Activated CD4-positive, alpha-beta T cell treated with anti-CD3 and anti-CD28 coated beads for 36 hours (primary cell): ENCODE data around the gene ALAS2. TPM values are rescaled to one million over a fixed set of nuclear protein-coding genes. Genes with fewer than 3 reads are reported as not detected.
A peak's percentile ranks its signal among the peaks of the same experiment; 100 is the strongest.
"Not testable (repeated sequence)": the region's sequence is repeated elsewhere in the genome, so short reads cannot be mapped to it uniquely, and the experiment has no call there.

Experiments used
- ATAC-seq: fragments of 200-7000 bp; cut with Tn5 transposase; one replicate; pipeline ENCODE4 v1.10.0; 2021; ENCODE audit warnings: mild to moderate bottlenecking, moderate library complexity
- CTCF ChIA-PET: fragments of 350-600 bp; sonication (Branson Sonifier 250); formaldehyde crosslinking; loops from one replicate; lab custom pipeline; 2021; ENCODE audit warnings: antibody characterized with exemption; lab: Charles Lee
- POLR2A ChIA-PET: fragments of 350-600 bp; sonication (Branson Sonifier 250); formaldehyde crosslinking; loops from one replicate; lab custom pipeline; 2021; ENCODE audit warnings: antibody characterized with exemption, inconsistent platforms; lab: Charles Lee
- DNase-seq: peaks from one replicate; pipeline ENCODE4 v3.0.0-alpha.2; 2020
- H3K27ac Mint-ChIP-seq: one replicate; pipeline ENCODE4 v1.8.0; 2021; ENCODE audit warnings: mixed read lengths
- H3K27me3 Mint-ChIP-seq: one replicate; pipeline ENCODE4 v1.8.0; 2021; ENCODE audit warnings: mixed read lengths
- H3K36me3 Mint-ChIP-seq: one replicate; pipeline ENCODE4 v1.8.0; 2021; ENCODE audit warnings: low read depth, mixed read lengths
- H3K4me1 Mint-ChIP-seq: one replicate; pipeline ENCODE4 v1.8.0; 2021; ENCODE audit warnings: mixed read lengths
- H3K4me3 Mint-ChIP-seq: one replicate; pipeline ENCODE4 v1.8.0; 2021; ENCODE audit warnings: mild to moderate bottlenecking, moderate library complexity, mixed read lengths
- H3K9me3 Mint-ChIP-seq: one replicate; pipeline ENCODE4 v1.8.0; 2021; ENCODE audit warnings: low read depth, mixed read lengths
- intact Hi-C, 2 experiments: fragments of 100-400 bp; cut with DNase I in 1 of 2; cut with micrococcal nuclease in 1 of 2; formaldehyde crosslinking; loops; one replicate each; pipeline versions ENCODE4 v1.14.2 to v1.15.1; 2022 to 2024; cut with DNase I, micrococcal nuclease
- total RNA-seq, 2 experiments: library from RNA; stranded (reverse); gene quantifications; one replicate each; pipeline ENCODE4 v1.2.3, GENCODE V29; 2021

The ALAS2 gene, protein sequence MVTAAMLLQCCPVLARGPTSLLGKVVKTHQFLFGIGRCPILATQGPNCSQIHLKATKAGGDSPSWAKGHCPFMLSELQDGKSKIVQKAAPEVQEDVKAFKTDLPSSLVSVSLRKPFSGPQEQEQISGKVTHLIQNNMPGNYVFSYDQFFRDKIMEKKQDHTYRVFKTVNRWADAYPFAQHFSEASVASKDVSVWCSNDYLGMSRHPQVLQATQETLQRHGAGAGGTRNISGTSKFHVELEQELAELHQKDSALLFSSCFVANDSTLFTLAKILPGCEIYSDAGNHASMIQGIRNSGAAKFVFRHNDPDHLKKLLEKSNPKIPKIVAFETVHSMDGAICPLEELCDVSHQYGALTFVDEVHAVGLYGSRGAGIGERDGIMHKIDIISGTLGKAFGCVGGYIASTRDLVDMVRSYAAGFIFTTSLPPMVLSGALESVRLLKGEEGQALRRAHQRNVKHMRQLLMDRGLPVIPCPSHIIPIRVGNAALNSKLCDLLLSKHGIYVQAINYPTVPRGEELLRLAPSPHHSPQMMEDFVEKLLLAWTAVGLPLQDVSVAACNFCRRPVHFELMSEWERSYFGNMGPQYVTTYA
- not detected for total RNA-seq

DNA sequence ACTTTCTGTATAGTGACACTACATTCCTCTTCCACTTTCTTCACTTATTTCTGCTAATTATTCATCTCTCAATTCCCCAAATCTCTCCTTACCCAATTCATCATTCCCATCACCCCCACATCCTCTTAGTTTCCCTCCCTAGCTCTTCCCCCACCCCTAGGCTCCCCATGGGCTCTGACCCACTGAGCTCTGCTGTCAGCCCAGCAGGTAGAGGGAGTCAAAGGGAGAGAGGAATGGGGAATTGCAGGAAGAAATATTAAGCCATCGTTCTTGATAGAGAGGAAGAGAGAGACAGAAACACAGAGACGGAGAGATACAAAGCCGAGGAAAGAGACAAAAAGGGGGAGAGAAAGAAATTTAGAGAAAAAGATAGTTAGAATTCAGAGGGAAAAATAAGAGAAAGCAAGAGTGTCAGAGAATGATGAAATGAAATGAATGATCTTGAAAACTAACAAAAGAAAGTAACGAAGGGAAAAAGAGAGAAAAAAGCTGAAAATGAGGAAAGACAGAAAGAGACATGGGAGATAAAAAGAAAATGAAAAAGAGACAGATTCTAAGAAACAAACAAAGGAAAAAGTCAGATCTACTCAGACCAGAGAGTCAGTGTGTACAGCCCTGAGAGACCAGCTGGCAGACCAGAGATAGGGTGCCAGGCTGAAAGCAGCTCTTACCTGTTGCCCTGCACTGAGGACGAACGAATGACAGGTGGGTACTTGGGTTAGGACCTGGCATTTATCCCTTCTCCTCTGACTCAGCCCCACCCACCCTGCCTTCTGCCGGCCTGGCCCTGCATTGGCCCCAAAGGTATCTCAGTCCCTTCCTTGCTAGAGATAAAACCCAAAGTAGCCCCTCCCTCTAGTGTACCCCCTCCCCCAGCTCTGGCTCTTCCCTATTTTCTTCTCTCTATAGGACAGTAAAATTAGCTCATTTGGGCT is at the start of gene ALAS2:
TSS of gene ALAS2 (minus strand) at position 707 of the 935 bp plus-strand sequence. CDS start 4,977 bp downstream, outside the sequence.
- intact Hi-C loops = no loop called here

DNA sequence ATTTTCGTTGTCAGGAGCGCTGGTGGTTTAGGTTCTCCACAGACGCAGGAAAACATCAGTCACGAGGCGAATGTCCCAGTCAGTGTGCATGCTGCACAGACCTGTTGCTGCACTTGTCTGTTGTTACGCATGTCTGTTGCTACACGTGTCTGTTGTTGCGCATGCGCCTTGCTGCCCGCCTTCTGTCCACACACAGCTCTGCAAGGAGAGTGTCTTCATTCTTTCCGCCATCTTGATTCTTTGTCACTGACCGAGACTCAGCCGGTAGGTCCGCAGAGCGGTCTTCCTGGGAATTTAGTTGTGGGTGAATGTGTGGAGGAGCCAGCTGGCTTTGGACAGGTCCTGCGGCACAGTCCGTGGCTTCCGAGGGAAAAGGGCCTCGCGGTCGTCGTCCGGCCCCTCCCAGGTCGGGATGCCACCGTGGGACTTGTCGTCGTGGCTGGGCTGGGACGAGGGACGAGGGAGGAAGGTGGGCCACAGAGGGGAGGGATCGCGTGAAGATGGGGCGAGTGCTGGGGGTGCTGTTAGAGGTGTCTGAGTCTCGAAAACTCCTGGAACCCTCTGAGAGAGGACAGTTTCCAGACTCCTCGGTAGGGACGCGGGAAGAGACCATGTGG is 44.2 kb upstream of the ALAS2 start, which contains the start of gene PAGE2B:
TSS of gene PAGE2B (plus strand) at position 180 of the 617 bp plus-strand sequence. CDS start 1,012 bp downstream, outside the sequence.
- no peak for DNase-seq
- ChIA-PET CTCF (no interaction called here), POLR2A (no interaction called here)
- Mint-ChIP-seq H3K27ac (no peak within 1 kb of the TSS), H3K9me3 (no peaks in the 10 kb centered on the region), H3K4me1 (no peaks in the 10 kb centered on the region), H3K4me3 (no peak within 1 kb of the TSS), H3K36me3 (no peaks in the 10 kb centered on the region), H3K27me3 (no peaks in the 10 kb centered on the region)
- no peak for ATAC-seq
- intact Hi-C loops = no loop called here

More for the DNA sequence above, at the start of gene ALAS2:
- no peaks in the 10 kb centered on the region for H3K27me3 Mint-ChIP-seq
- H3K4me1 Mint-ChIP-seq = peaks cover 8% of the 10 kb centered on the region
- no peak within 1 kb of the TSS for H3K27ac Mint-ChIP-seq
- H3K9me3 Mint-ChIP-seq = no peaks in the 10 kb centered on the region
- CTCF ChIA-PET = no interaction called here
- DNase-seq (no peak), ATAC-seq (no peak)
- H3K36me3 Mint-ChIP-seq = no peaks in the 10 kb centered on the region
- POLR2A ChIA-PET = no interaction called here
- H3K4me3 Mint-ChIP-seq = no peak within 1 kb of the TSS

DNA sequence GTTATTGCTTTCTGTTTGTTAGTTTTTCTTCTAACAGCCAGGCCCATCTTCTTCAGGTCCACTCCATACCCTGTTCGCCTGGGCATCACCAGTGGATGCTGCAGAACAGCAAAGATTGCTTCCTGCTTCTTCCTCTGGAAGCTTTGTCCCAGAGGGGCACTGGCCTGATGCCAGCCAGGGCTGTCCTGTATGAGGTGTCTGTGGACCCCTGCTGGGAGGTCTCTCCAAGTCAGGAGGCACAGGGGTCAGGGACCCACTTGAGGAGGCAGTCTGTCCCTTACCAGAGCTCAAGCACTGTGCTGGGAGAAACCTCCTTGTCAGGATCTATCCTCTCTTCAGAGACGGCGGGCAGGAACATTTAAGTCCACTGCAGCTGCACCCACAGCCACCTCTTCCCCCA is 41.5 kb upstream of the ALAS2 start:
- DNase-seq (no peak), ATAC-seq (no peak)
- Mint-ChIP-seq H3K27me3 (no peaks in the 10 kb centered on the region), H3K4me1 (no peaks in the 10 kb centered on the region), H3K36me3 (no peaks in the 10 kb centered on the region), H3K27ac (no peak overlapping the region), H3K9me3 (no peaks in the 10 kb centered on the region), H3K4me3 (no peak overlapping the region)
- intact Hi-C loops = no loop called here
- POLR2A ChIA-PET = no interaction called here
- CTCF ChIA-PET = no interaction called here

DNA sequence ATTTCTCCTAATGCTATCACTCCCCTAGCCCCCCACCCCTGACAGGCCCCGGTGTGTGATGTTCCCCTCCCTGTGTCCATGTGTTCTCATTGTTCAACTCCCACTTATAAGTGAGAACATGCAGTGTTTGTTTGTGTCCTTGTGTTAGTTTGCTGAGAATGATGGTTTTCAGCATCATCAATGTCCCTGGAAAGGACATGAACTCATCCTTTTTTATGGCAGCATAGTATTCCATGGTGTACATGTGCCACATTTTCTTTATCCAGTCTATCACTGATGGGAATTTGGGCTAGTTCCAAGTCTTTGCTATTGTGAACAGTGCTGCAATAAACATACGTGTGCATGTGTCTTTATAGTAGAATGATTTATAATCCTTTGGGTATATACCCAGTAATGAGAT is 36.4 kb upstream of the ALAS2 start:
- DNase-seq, H3K9me3 Mint-ChIP-seq, H3K36me3 Mint-ChIP-seq, intact Hi-C loops, POLR2A ChIA-PET, CTCF ChIA-PET, H3K27ac Mint-ChIP-seq, ATAC-seq, H3K4me3 Mint-ChIP-seq, H3K27me3 Mint-ChIP-seq, H3K4me1 Mint-ChIP-seq: not testable (repeated sequence)

DNA sequence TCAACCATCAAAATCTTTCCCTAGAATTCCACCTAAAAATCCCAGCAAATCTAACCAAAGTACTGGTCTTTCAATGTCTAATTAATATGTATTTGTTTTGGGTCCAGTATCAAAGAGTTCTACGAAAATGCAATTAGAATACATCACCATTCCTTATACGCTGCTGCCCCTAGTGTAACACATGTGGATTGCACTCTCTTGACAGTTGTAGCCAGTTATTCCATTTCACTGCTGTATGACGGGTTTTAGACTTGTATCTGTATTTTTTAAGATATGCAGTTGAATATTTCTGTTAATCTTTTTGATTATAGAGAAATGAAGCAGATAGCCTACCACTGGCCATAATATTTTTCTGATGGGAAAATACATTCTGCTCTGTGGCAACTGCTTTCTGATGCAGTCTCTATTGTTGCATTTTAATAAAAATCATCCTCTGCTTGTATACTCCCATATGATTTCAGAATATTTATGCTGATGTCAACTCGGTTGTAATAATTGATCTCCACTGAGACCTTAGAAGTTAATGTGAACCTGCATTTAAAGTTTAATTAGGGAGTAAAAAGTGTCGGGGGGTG is 27.0 kb upstream of the ALAS2 start:
- peak; percentile 73 for ATAC-seq
- no peaks in the 10 kb centered on the region for H3K36me3 Mint-ChIP-seq
- H3K4me1 Mint-ChIP-seq = peaks cover 18% of the 10 kb centered on the region
- no peak overlapping the region for H3K27ac Mint-ChIP-seq
- intact Hi-C loops = loop anchor here (1.0 to 5.0 kb wide), 8 partner anchors 57 to 635 kb away; partner anchors contain the start of genes APEX2 (in 1 of the 2) and MAGED2 (in 1 of the 2)
- peak overlapping the region; percentile 46 for H3K4me3 Mint-ChIP-seq
- peak; percentile 31 for DNase-seq
- ChIA-PET POLR2A (no interaction called here), CTCF (interaction anchor here (0.9 to 1.3 kb wide), 4 partner anchors 45 to 431 kb away, joined by 3 to 11 read pairs (median 4); partner anchors contain the start of gene APEX2)
- H3K27me3 Mint-ChIP-seq = no peaks in the 10 kb centered on the region
- no peaks in the 10 kb centered on the region for H3K9me3 Mint-ChIP-seq

DNA sequence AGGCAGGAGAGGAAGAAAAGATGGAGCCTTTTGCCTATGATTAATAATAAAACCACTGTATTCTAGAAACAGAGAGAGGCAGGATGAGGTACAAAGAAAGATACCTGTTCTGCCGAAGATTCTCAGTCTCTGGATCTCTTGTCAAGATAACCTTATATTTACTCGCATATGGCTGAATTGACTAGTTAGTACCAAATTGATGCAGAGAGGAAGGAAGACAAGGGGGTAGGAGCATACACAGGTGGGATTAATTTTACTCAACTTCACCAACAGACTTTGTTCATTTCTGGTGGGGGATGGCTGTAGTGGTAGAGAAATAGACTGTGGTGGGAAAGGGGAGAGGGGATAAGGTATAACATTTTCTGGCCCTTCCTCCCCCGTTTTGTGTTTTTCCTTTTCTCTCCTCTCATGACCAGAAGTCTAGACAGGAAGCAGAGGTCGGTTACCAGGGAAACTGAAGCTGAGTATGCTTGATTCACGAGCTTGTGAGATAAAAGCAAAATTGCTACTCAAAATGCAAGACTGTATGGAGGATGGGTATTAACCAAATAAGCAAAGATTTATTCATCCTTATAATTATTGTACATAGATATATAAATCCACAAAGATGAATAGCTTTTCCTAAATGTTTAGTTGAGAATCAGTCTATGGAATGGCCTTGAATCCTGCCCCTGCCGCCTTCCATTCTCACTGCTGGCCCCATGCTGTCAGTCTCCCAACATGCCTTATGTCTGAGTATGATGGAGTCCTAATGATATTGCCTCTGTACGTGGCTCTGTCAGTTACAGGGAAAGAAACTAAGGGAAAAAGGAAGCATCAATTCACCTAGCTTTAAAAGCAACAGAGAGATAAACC is 26.3 kb upstream of the ALAS2 start:
- no peaks in the 10 kb centered on the region for H3K36me3 Mint-ChIP-seq
- H3K27me3 Mint-ChIP-seq = no peaks in the 10 kb centered on the region
- DNase-seq (peak; percentile 20), ATAC-seq (peak; percentile 78)
- H3K4me3 Mint-ChIP-seq = peak overlapping the region; percentile 46
- intact Hi-C loops = loop anchor here (1.0 to 5.0 kb wide), 8 partner anchors 56 to 635 kb away; partner anchors contain the start of genes APEX2 (in 1 of the 2) and MAGED2 (in 1 of the 2)
- no peaks in the 10 kb centered on the region for H3K9me3 Mint-ChIP-seq
- peak overlapping the region; percentile 21 for H3K27ac Mint-ChIP-seq
- ChIA-PET POLR2A (interaction anchor here (0.5 kb wide), 1 partner anchor 341 kb away, joined by 4 read pairs; no protein-coding TSS in a partner anchor), CTCF (interaction anchor here (0.8 to 1.3 kb wide), 5 partner anchors 44 to 432 kb away, joined by 3 to 11 read pairs (median 4); partner anchors contain the start of gene APEX2)
- H3K4me1 Mint-ChIP-seq = peaks cover 18% of the 10 kb centered on the region

DNA sequence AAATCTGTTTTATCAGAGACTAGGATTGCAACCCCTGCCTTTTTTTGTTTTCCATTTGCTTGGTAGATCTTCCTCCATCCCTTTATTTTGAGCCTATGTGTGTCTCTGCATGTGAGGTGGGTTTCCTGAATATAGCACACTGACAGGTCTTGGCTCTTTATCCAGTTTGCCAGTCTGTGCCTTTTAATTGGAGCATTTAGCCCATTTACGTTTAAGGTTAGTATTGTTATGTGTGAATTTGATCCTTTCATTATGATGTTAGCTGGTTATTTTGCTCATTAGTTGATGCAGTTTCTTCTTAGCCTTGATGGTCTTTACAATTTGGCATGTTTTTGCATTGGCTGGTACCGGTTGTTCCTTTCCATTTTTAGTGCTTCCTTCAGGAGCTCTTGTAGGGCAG is 19.8 kb upstream of the ALAS2 start:
- H3K36me3 Mint-ChIP-seq, DNase-seq, H3K4me1 Mint-ChIP-seq, H3K9me3 Mint-ChIP-seq, intact Hi-C loops, H3K27me3 Mint-ChIP-seq, H3K27ac Mint-ChIP-seq, CTCF ChIA-PET, H3K4me3 Mint-ChIP-seq, ATAC-seq, POLR2A ChIA-PET: not testable (repeated sequence)

DNA sequence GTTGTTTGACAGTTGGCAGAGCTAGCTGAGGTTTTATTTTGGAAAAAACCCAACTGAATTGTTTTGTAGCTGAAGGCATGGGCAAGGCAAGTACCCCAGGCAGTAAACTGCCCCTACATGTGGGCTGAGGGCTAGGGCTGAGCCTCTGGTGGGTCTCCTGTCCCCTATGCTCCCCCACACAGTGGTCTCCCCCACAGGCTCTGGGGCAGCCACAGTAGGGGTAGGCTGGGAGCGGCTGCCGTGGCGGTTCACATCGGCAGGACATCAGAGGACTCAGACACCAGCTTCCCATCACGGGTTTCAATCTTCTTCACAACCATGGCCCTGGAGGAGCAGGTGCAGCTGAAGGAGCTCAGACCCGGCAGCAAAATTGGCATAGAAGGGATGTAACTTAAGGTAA is 10.7 kb upstream of the ALAS2 start:
- no peak overlapping the region for H3K27ac Mint-ChIP-seq
- H3K4me3 Mint-ChIP-seq = no peak overlapping the region
- H3K4me1 Mint-ChIP-seq = no peaks in the 10 kb centered on the region
- H3K36me3 Mint-ChIP-seq = no peaks in the 10 kb centered on the region
- H3K9me3 Mint-ChIP-seq = no peaks in the 10 kb centered on the region
- DNase-seq (no peak), ATAC-seq (no peak)
- H3K27me3 Mint-ChIP-seq = no peaks in the 10 kb centered on the region
- intact Hi-C loops = no loop called here
- ChIA-PET CTCF (no interaction called here), POLR2A (no interaction called here)

DNA sequence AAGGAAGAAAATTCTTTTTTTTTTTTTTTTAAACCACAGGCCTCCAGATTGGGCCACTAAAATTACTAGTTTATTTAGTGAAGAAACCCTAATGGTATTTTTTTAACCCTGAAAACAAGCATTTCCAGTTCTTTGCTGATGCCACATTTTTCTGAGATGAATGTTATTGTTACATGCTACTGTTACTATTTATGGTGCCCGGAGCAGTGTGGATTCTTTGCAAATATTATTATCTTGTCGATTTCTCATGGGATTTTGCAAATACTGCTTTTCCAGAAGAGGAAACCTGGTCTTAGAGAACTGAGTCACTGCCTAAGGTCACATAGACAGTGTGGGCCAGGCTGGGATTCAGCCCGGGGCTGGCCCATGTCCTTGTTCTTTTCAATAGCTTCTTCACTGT is 8.7 kb upstream of the ALAS2 start:
- DNase-seq (no peak), ATAC-seq (no peak)
- H3K27ac Mint-ChIP-seq = no peak overlapping the region
- CTCF ChIA-PET = interaction anchor here (0.6 kb wide), 1 partner anchor 1722 kb away, joined by 3 read pairs; no protein-coding TSS in a partner anchor
- no peaks in the 10 kb centered on the region for H3K36me3 Mint-ChIP-seq
- H3K4me1 Mint-ChIP-seq = no peaks in the 10 kb centered on the region
- intact Hi-C loops = no loop called here
- no peak overlapping the region for H3K4me3 Mint-ChIP-seq
- no peaks in the 10 kb centered on the region for H3K27me3 Mint-ChIP-seq
- no peaks in the 10 kb centered on the region for H3K9me3 Mint-ChIP-seq
- POLR2A ChIA-PET = no interaction called here

DNA sequence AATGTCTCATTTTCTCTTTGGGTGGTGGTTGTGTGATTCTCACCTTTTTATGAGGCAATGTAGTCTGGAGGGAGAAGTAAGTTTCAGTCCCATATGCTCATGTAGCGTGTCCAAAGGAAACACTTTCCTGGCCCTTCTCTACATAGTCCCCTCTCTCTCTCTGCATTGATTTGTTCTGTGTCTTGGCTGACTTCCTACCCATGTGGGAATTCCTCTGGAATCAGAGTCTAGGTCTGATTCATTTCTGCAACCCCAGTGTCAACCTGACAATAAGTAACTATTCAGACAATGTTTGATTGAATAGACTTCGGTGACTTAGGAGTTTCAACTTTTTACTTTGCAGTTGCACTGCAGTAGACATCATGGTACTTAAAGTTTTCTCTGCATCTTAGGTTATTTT is 2.7 kb upstream of the ALAS2 start:
- Mint-ChIP-seq H3K36me3 (no peaks in the 10 kb centered on the region), H3K4me1 (no peaks in the 10 kb centered on the region), H3K27me3 (no peaks in the 10 kb centered on the region), H3K4me3 (no peak overlapping the region), H3K9me3 (no peaks in the 10 kb centered on the region), H3K27ac (no peak overlapping the region)
- ChIA-PET CTCF (no interaction called here), POLR2A (no interaction called here)
- intact Hi-C loops = no loop called here
- no peak for ATAC-seq
- DNase-seq = no peak
